ENCODE results near the gene ZNF556.
A peak's percentile ranks its signal among the peaks of the same experiment; 100 is the strongest.
"Not testable (repeated sequence)": the region's sequence is repeated elsewhere in the genome, so short reads cannot be mapped to it uniquely, and the experiment has no call there.

Gene ZNF556

DNA sequence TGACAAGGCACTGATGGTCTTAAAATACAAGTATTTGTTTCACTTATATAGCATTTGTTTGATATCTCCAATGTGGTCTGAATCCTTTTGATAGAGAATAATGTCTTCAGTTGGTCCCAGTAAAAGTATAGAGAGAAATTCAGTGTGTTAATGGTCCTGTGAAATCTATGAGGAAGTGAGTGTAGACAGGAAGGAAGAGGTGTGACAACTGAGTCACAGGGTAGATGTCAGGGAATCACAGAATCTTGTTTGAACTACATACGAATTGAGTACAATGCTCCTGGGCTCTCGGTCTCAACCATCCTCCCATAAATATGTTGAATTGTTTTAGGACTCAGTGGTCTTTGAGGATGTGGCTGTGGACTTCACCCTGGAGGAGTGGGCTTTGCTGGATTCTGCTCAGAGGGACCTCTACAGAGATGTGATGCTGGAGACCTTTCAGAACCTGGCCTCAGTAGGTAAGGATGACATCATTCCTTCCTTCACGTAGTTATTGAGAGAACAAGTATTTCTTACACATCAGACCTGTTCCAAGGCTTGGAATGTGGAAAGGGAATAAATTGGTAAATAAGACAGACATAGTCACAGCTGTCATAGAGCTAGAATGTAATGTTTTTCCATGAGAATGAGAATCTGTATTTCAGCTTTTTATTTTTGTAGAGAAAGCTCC lies 16.7 kb upstream of the ZNF556 start:
- no peak overlapping the region for H3K4me3 ChIP-seq (ENCODE audit: low read length)
- no peak for DNase-seq (ENCODE audit: low read depth, low spot score)

- no peak for DNase-seq (ENCODE audit: low read depth, low spot score)
- H3K4me3 ChIP-seq (ENCODE audit: low read length) = no peak overlapping the region
Measured at GRCh38 chr19:2852598-2852997, 14.5 kb upstream of the ZNF556 start.

DNA sequence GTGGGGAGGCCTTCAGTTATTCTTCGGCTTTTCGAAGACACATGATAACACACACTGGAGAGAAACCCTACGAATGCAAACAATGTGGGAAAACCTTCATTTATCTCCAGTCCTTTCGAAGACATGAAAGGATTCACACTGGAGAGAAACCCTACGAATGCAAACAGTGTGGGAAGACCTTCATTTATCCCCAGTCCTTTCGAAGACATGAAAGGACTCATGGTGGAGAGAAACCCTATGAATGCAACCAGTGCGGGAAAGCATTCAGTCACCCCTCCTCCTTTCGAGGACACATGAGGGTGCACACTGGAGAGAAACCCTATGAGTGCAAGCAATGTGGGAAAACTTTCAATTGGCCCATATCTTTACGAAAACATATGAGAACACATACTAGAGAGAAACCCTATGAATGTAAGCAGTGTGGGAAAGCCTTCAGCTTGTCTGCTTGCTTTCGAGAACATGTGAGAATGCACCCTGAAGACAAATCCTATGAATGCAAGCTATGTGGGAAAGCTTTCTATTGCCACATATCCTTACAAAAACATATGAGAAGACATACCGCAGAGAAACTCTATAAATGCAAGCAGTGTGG lies 14.0 kb upstream of the ZNF556 start:
- H3K4me3 ChIP-seq (ENCODE audit: low read length) = no peak overlapping the region
- no peak for DNase-seq (ENCODE audit: low read depth, low spot score)

GRCh38 chr19:2854849-2855248 lies 12.3 kb upstream of the ZNF556 start:
- no peak overlapping the region for H3K4me3 ChIP-seq (ENCODE audit: low read length)
- DNase-seq (ENCODE audit: low read depth, low spot score) = no peak

DNA sequence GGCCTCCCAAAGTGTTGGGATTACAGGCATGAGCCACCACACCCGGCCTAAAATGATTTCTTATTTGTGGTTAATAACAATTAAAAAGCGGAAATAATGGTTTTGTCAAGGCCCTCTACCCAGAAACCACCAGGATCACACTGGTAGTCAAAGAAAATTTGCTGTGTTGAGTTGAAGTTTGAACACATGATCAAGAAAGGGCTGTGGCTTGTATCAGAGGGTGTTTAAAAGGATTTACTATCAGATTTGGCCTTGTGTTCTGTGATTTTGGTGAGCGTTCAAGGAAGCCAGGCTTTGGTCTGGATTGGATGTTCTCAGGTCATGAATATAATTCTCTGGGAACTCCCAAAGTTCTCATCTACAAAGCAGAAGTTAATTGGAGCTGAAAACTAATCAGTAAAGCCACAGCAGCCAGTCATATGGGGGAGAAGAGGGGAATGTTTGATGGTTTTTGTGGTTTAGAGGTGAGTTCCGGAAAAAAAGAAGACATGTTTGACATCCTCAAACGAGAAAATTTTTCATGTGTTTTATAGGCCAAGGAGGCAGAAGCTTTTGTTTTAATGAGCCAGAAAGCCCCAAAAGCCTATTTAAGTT lies 10.6 kb upstream of the ZNF556 start:
- DNase-seq (ENCODE audit: low read depth, low spot score) = peak; percentile 89
- no peak overlapping the region for H3K4me3 ChIP-seq (ENCODE audit: low read length)

GRCh38 chr19:2858864-2859263 lies 8.3 kb upstream of the ZNF556 start:
- no peak for DNase-seq (ENCODE audit: low read depth, low spot score)
- no peak overlapping the region for H3K4me3 ChIP-seq (ENCODE audit: low read length)

- no peak for DNase-seq (ENCODE audit: low read depth, low spot score)
Measured at GRCh38 chr19:2863816-2864215, 3.3 kb upstream of the ZNF556 start.

DNA sequence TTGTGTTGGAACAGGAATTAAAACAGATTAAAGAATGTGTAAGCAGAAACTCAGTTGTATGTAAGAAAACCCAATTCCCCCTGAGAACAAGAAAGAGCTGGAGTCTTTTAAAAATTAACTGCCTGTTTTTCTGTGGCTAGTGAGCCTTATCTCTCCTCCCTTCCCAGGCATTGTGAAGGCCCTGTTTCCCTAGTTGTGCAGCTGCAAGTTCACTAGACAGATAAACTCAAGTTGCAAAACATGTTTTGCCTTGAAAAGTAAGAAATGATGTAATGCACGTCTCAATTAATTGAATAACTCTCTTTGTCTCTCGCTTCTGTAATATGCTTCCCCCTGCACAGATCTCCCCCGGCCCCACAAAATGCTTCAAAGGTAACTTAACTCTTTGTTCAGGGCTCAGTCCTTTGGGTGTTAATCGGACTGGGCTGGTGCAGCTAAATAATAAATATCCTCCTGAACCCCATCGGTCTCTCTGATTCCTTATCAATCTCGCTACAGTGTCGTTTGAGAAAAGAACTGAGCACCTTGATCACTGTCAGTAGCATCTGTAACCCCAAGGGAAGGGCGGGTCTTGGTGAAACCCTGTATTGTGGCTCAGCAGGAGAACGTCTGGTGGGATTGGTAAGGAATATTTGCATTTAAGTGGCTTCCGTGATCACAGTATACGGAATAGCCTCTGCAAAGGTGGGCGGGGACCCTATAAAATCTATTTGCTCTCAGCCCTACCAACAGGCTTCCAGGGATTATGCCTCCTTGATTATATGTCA lies 1.6 kb upstream of the ZNF556 start:
- peak overlapping the region; percentile 22 for H3K4me3 ChIP-seq (ENCODE audit: low read length)
- DNase-seq (ENCODE audit: low read depth, low spot score) = peak; percentile 50

More at GRCh38 chr19:2863816-2864215, 3.3 kb upstream of the ZNF556 start:
- no peak overlapping the region for H3K4me3 ChIP-seq (ENCODE audit: low read length)

DNA sequence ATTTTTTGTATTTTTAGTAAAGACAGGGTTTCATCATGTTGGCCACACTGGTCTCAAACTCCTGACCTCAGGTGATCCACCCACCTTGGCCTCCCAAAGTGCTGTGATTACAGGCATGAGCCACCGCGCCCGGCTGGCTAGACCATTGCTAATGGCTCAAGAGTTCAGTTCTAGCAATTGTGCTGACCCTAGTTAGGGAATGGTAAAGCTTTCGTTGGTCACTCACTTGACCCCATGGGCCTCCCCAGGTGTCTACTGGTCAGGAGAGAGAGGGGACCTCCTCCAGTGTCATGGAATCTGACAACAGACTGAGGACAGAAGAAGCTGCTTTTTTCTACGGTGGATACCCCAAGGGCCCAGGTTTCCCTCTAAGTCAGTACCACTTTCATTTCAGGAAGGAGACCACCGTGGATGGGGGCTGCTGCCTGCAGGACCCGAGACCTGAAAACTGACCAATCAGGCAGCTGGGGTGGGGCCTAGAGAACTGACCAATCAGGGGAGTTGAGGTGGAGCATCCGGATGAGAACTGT lies 575 bp upstream of the ZNF556 start:
- no peak overlapping the region for H3K4me3 ChIP-seq (ENCODE audit: low read length)
- no peak for DNase-seq (ENCODE audit: low read depth, low spot score)

DNA sequence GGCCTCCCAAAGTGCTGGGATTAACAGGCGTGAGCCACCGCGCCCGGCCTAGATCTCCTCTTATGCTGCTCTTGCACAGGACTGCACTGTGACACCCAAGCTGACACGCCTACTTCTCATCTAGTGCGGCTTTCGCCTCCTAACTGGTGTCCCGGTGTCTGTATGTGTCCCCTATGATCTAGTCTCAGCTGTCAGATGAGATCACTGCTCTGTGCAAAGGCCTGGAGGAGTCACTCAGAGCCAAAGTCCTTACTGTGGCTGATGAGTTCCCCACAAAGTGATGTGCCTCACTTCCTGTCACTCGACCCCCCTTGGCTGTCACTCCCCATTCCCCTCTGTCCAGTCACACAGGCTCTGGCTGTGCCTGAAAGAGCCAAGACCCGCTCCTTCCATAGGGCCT lies 2.5 kb downstream of the ZNF556 start:
- no peak for DNase-seq (ENCODE audit: low read depth, low spot score)
- no peak overlapping the region for H3K4me3 ChIP-seq (ENCODE audit: low read length)

DNA sequence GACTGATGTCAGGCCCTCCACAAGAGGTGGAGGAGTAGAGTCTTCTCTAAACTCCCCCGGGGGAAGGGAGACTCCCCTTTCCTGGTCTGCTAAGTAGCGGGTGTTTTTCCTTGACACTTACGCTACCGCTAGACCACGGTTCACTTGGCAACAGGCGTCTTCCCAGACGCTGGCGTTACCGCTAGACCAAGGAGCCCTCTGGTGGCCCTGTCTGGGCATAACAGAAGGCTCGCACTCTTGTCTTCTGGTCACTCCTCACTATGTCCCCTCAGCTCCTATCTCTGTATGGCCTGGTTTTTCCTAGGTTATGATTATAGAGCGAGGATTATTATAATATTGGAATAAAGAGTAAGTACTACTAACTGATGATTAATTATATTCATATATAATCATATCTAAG lies 5.0 kb downstream of the ZNF556 start:
- peak; percentile 45 for DNase-seq (ENCODE audit: low read depth, low spot score)
- not testable (repeated sequence) for H3K4me3 ChIP-seq (ENCODE audit: low read length)

GRCh38 chr19:2877398-2878331 lies 10.5 kb downstream of the ZNF556 start:
- DNase-seq (ENCODE audit: low read depth, low spot score) = no peak
- H3K4me3 ChIP-seq (ENCODE audit: low read length) = no peak overlapping the region

DNA sequence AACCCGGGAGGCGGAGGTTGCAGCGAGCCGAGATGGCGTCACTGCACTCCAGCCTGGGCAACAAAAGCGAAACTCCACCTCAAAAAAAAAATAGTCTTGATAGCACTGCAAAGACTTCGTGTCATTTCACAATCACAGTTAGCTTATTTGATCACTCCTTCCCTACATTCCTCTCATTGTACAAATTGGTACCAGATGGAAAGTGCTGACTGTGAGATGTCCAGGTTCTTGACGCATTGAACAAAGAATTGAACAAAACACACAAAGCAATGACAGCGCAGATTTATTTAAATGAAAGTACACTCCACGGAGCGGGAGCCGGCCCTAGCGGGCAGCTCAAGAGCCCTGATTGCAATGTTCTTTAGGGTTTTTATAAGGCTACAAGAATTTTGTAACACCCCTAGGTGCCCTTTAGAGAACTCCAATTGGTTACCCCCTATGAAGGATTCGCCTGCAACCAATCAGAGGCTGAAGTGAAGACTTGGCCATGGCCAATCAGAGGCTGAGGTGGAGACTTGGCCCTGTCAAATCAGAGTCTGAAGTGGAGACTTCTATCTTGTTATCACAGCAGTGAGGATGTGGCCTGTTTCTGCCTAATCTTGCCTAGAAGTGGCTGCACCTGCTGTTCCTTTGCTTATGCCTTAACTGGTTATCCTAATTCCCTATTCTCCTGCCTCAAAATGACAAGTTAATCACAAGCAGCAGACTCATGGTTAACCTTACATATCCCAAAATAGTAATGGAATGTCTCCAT lies 16.7 kb downstream of the ZNF556 start:
- H3K4me3 ChIP-seq (ENCODE audit: low read length) = no peak overlapping the region

DNA sequence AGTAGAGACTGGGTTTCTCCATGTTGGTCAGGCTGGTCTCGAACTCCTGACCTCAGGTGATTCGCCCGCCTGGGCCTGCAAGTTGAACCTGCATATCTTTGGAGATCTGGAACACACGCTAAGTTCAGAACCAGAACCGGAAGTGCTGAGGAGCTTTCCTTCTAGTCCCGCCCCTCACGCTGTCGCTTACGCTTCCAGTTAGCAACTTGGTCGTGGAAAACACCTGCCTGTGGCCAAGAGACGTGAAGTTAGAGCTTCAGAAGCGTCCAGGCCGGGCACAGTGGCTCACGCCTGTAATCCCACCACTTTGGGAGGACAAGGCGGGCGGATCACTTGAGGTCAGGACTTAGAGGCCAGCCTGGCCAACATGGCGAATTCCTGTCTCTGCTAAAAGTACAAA lies 18.6 kb downstream of the ZNF556 start:
- DNase-seq (ENCODE audit: low read depth, low spot score) = no peak
- no peak overlapping the region for H3K4me3 ChIP-seq (ENCODE audit: low read length)

More for the DNA sequence above, 16.7 kb downstream of the ZNF556 start:
- peak; percentile 54 for DNase-seq (ENCODE audit: low read depth, low spot score)

DNA sequence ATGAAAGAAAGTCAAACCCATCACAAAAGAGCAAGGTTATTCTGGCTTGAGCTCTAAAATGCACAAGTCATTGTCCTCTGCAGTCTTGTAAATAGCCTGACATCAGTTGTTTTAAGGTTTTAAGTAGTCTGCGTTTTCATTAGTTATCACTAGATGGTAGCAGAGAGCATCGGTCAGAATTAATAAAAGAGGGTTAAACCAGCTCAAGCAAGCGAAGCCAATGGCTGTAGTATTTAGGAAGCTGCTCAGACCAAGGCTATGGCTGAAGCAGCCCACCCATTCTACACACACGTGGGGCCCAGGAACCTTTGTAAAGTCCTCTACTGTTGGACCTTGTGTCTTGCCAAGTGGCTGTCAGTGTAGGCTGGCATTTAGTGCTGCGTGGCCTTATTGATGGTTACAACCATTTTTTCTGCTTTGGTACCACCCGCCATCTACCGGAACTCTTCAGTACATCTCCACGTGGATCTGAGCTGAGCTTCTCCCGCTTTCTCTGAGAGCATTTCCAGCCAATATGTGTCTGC lies 20.3 kb downstream of the ZNF556 start:
- H3K4me3 ChIP-seq (ENCODE audit: low read length) = peak overlapping the region; percentile 63
- peak; percentile 79 for DNase-seq (ENCODE audit: low read depth, low spot score)

GRCh38 chr19:2888731-2889224 lies 21.6 kb downstream of the ZNF556 start:
- peak; percentile 98 for DNase-seq (ENCODE audit: low read depth, low spot score)
- H3K4me3 ChIP-seq (ENCODE audit: low read length) = peak overlapping the region; percentile 63

- not testable (repeated sequence) for DNase-seq (ENCODE audit: low read depth, low spot score)
Measured at GRCh38 chr19:2890531-2890930, 23.4 kb downstream of the ZNF556 start.

DNA sequence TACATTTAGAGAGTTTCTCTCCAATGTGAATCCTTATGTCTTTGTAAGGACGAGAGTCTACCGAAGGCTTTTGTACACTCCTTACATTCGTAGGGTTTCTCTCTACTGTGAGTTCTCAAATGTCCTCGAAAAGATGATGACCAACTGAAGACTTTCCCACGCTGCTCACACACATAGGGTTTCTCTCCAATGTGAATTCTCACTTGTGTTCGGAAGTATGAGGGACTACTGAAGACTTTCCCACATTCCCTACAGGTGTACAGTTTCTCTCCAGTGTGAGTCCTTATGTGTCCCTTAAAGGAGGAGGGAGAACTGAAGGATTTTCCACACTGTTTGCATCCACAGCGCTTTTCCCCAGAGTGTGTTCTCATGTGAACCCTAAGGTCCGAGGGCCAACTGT lies 29.6 kb downstream of the ZNF556 start:
- no peak overlapping the region for H3K4me3 ChIP-seq (ENCODE audit: low read length)
- no peak for DNase-seq (ENCODE audit: low read depth, low spot score)

More at GRCh38 chr19:2890531-2890930, 23.4 kb downstream of the ZNF556 start:
- H3K4me3 ChIP-seq (ENCODE audit: low read length) = not testable (repeated sequence)

All from Jurkat, Clone E6-1 (cell line).